GM19023 (cell line): ENCODE data around the gene BBS12.

Experiments
- ATAC-seq: cut with Tn5 transposase; IDR thresholded peaks from one replicate; pipeline ENCODE4 v1.9.1; 2021; ENCODE audit warnings: mild to moderate bottlenecking, moderate library complexity; ENCODE audit not compliant: unreplicated experiment

The BBS12 gene

GRCh38 chr4:122712782-122713181, 19.7 kb upstream of the BBS12 start:
- no peak for ATAC-seq

- ATAC-seq: no peak
Observed at GRCh38 chr4:122715221-122715620, 17.3 kb upstream of the BBS12 start.

GRCh38 chr4:122716825-122717448, 15.6 kb upstream of the BBS12 start:
- ATAC-seq: peak; percentile 86

- no peak for ATAC-seq
Observed at GRCh38 chr4:122718281-122718680, 14.2 kb upstream of the BBS12 start.

- no peak for ATAC-seq
Observed at GRCh38 chr4:122722256-122722655, 10.2 kb upstream of the BBS12 start.

GRCh38 chr4:122728856-122729255, 3.6 kb upstream of the BBS12 start:
- no peak for ATAC-seq

- no peak for ATAC-seq
Observed at GRCh38 chr4:122731676-122732075, 828 bp upstream of the BBS12 start.

- ATAC-seq: no peak
Observed at GRCh38 chr4:122733787-122734120, 1.2 kb downstream of the BBS12 start.

- ATAC-seq: no peak
Observed at GRCh38 chr4:122739174-122739573, 6.7 kb downstream of the BBS12 start.

- no peak for ATAC-seq
Observed at GRCh38 chr4:122742933-122743829, 10.7 kb downstream of the BBS12 start.

GRCh38 chr4:122744229-122744628, 11.7 kb downstream of the BBS12 start:
- ATAC-seq: no peak

- no peak for ATAC-seq
Observed at GRCh38 chr4:122746485-122746965, 14.0 kb downstream of the BBS12 start.

- no peak for ATAC-seq
Observed at GRCh38 chr4:122747068-122747467, 14.6 kb downstream of the BBS12 start.

GRCh38 chr4:122747883-122748282, 15.4 kb downstream of the BBS12 start:
- no peak for ATAC-seq

GRCh38 chr4:122749704-122750454, 17.4 kb downstream of the BBS12 start:
- ATAC-seq: no peak

GRCh38 chr4:122755675-122756074, 23.2 kb downstream of the BBS12 start:
- no peak for ATAC-seq

GRCh38 chr4:122758033-122758432, 25.5 kb downstream of the BBS12 start:
- no peak for ATAC-seq

GRCh38 chr4:122759639-122760310, 27.3 kb downstream of the BBS12 start:
- ATAC-seq: no peak

GRCh38 chr4:122762520-122762919, 30.0 kb downstream of the BBS12 start:
- no peak for ATAC-seq

- no peak for ATAC-seq
Observed at GRCh38 chr4:122762966-122763716, 30.6 kb downstream of the BBS12 start.
